ENCODE results near the gene LARP4B. TPM values are rescaled to one million over a fixed set of nuclear protein-coding genes. Genes with fewer than 3 reads are reported as not detected.

LARP4B gene
- polyA plus RNA-seq, 4 donors, result 12.4 to 52.6 (median 21.2) TPM

- Histone ChIP-seq H3K36me3 (ENCODE audit: control insufficient read depth in 3 of 3, insufficient read depth in 2 of 3, low read depth in 1 of 3, low read length in 3 of 3) (peaks cover 23 to 82% (median 35%) of the 10 kb centered on the region in 3 donors), H3K4me3 (ENCODE audit: low read depth in 1 of 3, low read length in 3 of 3) (no peak overlapping the region), H3K4me1 (ENCODE audit: control insufficient read depth in 3 of 3, insufficient read depth in 2 of 3, low read depth in 1 of 3, low read length in 2 of 3) (no peaks in the 10 kb centered on the region), H3K27me3 (ENCODE audit: control insufficient read depth in 3 of 3, insufficient read depth in 3 of 3, low read length in 3 of 3) (no peaks in the 10 kb centered on the region), H3K9me3 (ENCODE audit: control insufficient read depth in 2 of 2, insufficient read depth in 1 of 2, low read depth in 1 of 2, low read length in 1 of 2) (no peaks in the 10 kb centered on the region), H3K27ac (ENCODE audit: low read depth in 1 of 3, low read length in 2 of 3) (no peak overlapping the region)
- DNase-seq, result no peak
- FAIRE-seq, result no peak
- WGBS, 3 donors, result 91 to 96% (median 93%) methylated on average over 10 of the region's 10 CpGs
These were observed 114.5 kb downstream of the LARP4B start for GRCh38 chr10:816958-817357.

DNA sequence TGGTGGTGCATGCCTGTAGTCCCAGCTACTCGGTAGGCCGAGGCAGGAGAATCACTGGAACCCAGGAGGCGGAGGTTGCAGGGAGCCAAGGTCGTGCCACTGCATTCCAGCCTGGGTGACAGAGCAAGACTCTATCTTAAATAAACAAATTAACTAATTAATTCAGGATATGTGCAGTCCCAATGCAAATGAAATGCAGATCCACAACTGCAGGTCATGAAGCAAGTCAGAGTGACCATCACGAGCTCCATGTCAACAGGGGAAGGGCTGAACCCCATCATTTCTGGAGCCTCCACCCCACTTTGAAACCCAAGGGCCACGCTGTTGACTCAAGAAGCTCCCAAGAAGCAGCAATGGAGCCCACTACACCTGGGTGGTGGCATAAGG is 115.4 kb downstream of the LARP4B start:
- DNase-seq (no peak), FAIRE-seq (no peak)
- Histone ChIP-seq H3K4me1 (ENCODE audit: control insufficient read depth in 3 of 3, insufficient read depth in 2 of 3, low read depth in 1 of 3, low read length in 2 of 3) (no peaks in the 10 kb centered on the region), H3K27ac (ENCODE audit: low read depth in 1 of 3, low read length in 2 of 3) (no peak overlapping the region), H3K4me3 (ENCODE audit: low read depth in 1 of 3, low read length in 3 of 3) (no peak overlapping the region), H3K9me3 (ENCODE audit: control insufficient read depth in 2 of 2, insufficient read depth in 1 of 2, low read depth in 1 of 2, low read length in 1 of 2) (no peaks in the 10 kb centered on the region), H3K36me3 (ENCODE audit: control insufficient read depth in 3 of 3, insufficient read depth in 2 of 3, low read depth in 1 of 3, low read length in 3 of 3) (peaks cover 25 to 79% (median 41%) of the 10 kb centered on the region in 3 donors), H3K27me3 (ENCODE audit: control insufficient read depth in 3 of 3, insufficient read depth in 3 of 3, low read length in 3 of 3) (no peaks in the 10 kb centered on the region)
- 93 to 94% (median 93%) methylated on average over 6 of the region's 6 CpGs for WGBS, 3 donors

DNA sequence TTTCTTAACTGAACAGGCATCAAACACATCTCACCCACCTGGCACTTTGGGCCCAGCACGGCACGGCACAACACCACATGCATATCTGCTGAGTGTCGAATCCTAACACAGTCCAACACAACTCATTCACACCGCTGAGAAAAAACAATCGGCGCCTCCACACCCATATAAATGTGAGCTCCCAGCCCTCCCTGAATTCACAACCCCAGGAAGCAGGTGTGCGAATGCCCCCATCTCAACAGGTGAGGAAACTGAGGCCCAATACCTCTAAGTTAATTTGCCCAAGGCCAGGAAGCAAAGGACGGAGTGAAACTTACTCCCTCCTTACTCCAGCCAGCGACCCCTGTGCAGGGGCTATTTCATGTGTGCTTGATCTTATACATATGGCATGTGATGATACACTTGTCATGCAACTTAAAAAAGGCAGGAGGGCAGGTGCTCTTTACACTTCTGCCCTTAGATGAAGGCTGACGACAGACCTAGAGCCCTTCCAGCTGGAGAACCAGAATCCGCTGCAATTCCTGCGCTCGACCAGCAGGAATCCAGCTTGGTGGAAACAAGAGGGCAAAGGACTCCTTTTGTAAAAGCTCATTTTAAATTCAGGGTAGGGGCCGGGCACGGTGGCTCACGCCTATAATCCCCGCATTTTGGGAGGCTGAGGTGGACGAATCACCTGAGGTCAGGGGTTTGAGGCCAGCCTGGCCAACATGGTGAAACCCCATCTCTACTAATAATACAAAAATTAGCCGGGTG is 116.0 kb downstream of the LARP4B start:
- no peak for FAIRE-seq

DNA sequence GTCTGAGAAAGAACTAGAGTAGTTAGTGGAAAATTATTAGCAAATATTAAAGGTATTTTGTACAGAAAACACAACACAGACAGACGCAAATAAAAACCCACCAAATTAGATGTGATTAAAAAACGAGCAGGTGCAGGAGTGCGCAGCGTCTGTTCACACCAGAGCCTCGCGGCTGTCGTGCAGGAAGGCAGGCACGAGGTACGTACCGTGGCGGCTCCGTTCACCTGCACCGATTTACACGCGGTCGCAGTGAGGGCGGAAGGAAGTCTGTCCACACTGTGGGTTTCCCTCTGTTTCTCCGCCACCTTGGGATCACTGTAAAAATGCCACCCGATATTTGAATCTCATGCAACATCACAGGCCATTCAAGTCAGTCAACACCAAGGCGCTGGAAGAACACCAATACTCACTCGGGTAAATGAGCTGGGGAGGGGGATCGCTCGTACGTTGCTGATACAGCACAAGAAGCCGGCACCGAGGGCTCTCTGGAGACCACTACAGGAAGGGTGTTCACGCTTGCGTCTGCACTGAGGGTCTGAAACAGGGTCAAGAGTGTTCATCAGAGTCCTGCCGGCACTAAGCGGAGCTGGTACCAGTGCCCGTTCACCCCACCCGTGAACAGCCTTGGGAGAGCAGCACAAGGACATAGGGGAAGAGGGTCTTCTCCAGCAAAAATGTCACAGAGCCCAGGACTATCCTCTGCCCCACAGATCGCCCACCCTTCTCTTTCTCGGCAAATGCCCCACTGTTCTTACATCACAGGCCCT is 116.8 kb downstream of the LARP4B start:
- H3K36me3 ChIP-seq (ENCODE audit: control insufficient read depth in 3 of 3, insufficient read depth in 2 of 3, low read depth in 1 of 3, low read length in 3 of 3), result peaks cover 21 to 76% (median 44%) of the 10 kb centered on the region in 3 donors
- no peak overlapping the region for H3K27ac ChIP-seq (ENCODE audit: low read depth in 1 of 3, low read length in 2 of 3)
- H3K27me3 ChIP-seq (ENCODE audit: control insufficient read depth in 3 of 3, insufficient read depth in 3 of 3, low read length in 3 of 3), result no peaks in the 10 kb centered on the region
- no peak for DNase-seq
- 96 to 97% (median 96%) methylated on average over 34 of the region's 34 CpGs for WGBS, 3 donors
- H3K4me3 ChIP-seq (ENCODE audit: low read depth in 1 of 3, low read length in 3 of 3), result no peak overlapping the region
- H3K9me3 ChIP-seq (ENCODE audit: control insufficient read depth in 2 of 2, insufficient read depth in 1 of 2, low read depth in 1 of 2, low read length in 1 of 2), result no peaks in the 10 kb centered on the region
- FAIRE-seq, result no peak
- H3K4me1 ChIP-seq (ENCODE audit: control insufficient read depth in 3 of 3, insufficient read depth in 2 of 3, low read depth in 1 of 3, low read length in 2 of 3), result no peaks in the 10 kb centered on the region

More for the DNA sequence above, 116.0 kb downstream of the LARP4B start:
- no peak for DNase-seq
- no peak overlapping the region for H3K27ac ChIP-seq (ENCODE audit: low read depth in 1 of 3, low read length in 2 of 3)
- no peaks in the 10 kb centered on the region for H3K9me3 ChIP-seq (ENCODE audit: control insufficient read depth in 2 of 2, insufficient read depth in 1 of 2, low read depth in 1 of 2, low read length in 1 of 2)
- H3K27me3 ChIP-seq (ENCODE audit: control insufficient read depth in 3 of 3, insufficient read depth in 3 of 3, low read length in 3 of 3), result no peaks in the 10 kb centered on the region
- H3K4me3 ChIP-seq (ENCODE audit: low read depth in 1 of 3, low read length in 3 of 3), result no peak overlapping the region
- no peaks in the 10 kb centered on the region for H3K4me1 ChIP-seq (ENCODE audit: control insufficient read depth in 3 of 3, insufficient read depth in 2 of 3, low read depth in 1 of 3, low read length in 2 of 3)
- peaks cover 25 to 78% (median 43%) of the 10 kb centered on the region in 3 donors for H3K36me3 ChIP-seq (ENCODE audit: control insufficient read depth in 3 of 3, insufficient read depth in 2 of 3, low read depth in 1 of 3, low read length in 3 of 3)
- 96 to 97% (median 96%) methylated on average over 19 of the region's 19 CpGs for WGBS, 3 donors

DNA sequence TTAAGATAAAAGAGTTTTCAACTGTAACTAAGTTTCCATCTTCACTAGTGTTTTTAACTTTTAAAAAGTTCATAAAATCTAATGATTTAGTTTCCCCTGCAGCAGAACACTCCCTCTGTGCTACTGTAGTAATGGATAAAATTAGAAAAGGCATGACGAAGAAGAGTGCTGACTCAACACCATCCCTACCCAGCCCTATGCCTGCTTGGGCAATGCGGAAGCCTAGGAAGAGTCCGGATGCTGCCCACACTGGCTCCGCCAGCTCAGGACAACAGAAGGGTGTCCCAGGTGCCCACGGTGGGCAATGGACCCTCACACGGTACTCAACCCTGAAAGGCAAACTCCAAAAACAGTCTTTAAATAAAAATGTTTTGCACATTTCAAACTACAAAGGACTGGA is 118.2 kb downstream of the LARP4B start:
- 94 to 97% (median 95%) methylated on average over 6 of the region's 6 CpGs for WGBS, 3 donors
- no peak for FAIRE-seq
- no peak for DNase-seq
- Histone ChIP-seq H3K4me3 (ENCODE audit: low read depth in 1 of 3, low read length in 3 of 3) (no peak overlapping the region), H3K36me3 (ENCODE audit: control insufficient read depth in 3 of 3, insufficient read depth in 2 of 3, low read depth in 1 of 3, low read length in 3 of 3) (peaks cover 15 to 78% (median 46%) of the 10 kb centered on the region in 3 donors), H3K27me3 (ENCODE audit: control insufficient read depth in 3 of 3, insufficient read depth in 3 of 3, low read length in 3 of 3) (no peaks in the 10 kb centered on the region), H3K9me3 (ENCODE audit: control insufficient read depth in 2 of 2, insufficient read depth in 1 of 2, low read depth in 1 of 2, low read length in 1 of 2) (no peaks in the 10 kb centered on the region), H3K4me1 (ENCODE audit: control insufficient read depth in 3 of 3, insufficient read depth in 2 of 3, low read depth in 1 of 3, low read length in 2 of 3) (no peaks in the 10 kb centered on the region), H3K27ac (ENCODE audit: low read depth in 1 of 3, low read length in 2 of 3) (no peak overlapping the region)

- 94 to 96% (median 95%) methylated on average over 19 of the region's 19 CpGs for WGBS, 3 donors
- H3K9me3 ChIP-seq (ENCODE audit: control insufficient read depth in 2 of 2, insufficient read depth in 1 of 2, low read depth in 1 of 2, low read length in 1 of 2), result no peaks in the 10 kb centered on the region
- peaks cover 15 to 80% (median 49%) of the 10 kb centered on the region in 3 donors for H3K36me3 ChIP-seq (ENCODE audit: control insufficient read depth in 3 of 3, insufficient read depth in 2 of 3, low read depth in 1 of 3, low read length in 3 of 3)
- no peaks in the 10 kb centered on the region for H3K27me3 ChIP-seq (ENCODE audit: control insufficient read depth in 3 of 3, insufficient read depth in 3 of 3, low read length in 3 of 3)
- no peak overlapping the region for H3K4me3 ChIP-seq (ENCODE audit: low read depth in 1 of 3, low read length in 3 of 3)
- FAIRE-seq, result no peak
- DNase-seq, result no peak
- H3K4me1 ChIP-seq (ENCODE audit: control insufficient read depth in 3 of 3, insufficient read depth in 2 of 3, low read depth in 1 of 3, low read length in 2 of 3), result no peaks in the 10 kb centered on the region
- H3K27ac ChIP-seq (ENCODE audit: low read depth in 1 of 3, low read length in 2 of 3), result no peak overlapping the region
These were observed 118.7 kb downstream of the LARP4B start for GRCh38 chr10:812787-813186.

DNA sequence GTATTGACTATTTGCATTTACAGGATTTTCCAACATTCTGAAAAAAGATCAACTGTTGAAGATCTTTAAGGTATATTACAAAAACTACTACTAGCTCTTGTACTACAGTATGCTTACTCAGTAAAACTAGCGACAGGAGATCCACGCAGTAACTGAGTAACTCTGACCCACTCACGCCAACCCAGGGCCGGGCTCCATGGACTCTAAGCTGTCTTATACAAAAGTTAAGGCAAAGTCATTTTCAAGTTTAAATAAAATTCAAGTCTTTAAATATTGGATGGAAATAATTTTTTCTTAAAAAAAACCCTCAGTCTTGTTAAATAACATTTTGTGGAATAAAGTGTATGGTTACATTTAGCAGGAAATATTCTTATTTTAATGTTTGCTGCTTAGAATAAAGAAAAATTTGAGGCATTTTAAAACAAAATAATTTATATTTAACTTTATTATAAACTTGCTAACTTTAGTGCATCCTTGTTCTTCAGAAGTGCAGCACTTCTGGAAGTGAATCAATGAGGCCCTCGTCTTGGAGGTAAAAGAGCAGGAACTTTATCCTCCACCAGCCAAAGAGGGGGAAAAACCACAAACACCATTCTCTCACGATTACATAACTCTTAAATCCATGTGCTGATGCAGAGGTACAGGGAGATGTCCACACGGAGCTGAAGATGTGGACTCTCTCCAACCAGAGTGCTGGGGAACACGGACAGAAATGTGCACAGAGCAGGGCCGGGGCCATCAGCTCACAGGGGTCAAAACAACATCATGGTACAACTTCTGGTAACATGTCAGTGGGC is 119.9 kb downstream of the LARP4B start:
- H3K4me3 ChIP-seq (ENCODE audit: low read depth in 1 of 3, low read length in 3 of 3), result no peak overlapping the region
- WGBS, 3 donors, result 88 to 92% (median 90%) methylated on average over 9 of the region's 9 CpGs
- H3K27me3 ChIP-seq (ENCODE audit: control insufficient read depth in 3 of 3, insufficient read depth in 3 of 3, low read length in 3 of 3), result no peaks in the 10 kb centered on the region
- no peaks in the 10 kb centered on the region for H3K9me3 ChIP-seq (ENCODE audit: control insufficient read depth in 2 of 2, insufficient read depth in 1 of 2, low read depth in 1 of 2, low read length in 1 of 2)
- H3K4me1 ChIP-seq (ENCODE audit: control insufficient read depth in 3 of 3, insufficient read depth in 2 of 3, low read depth in 1 of 3, low read length in 2 of 3), result no peaks in the 10 kb centered on the region
- no peak for FAIRE-seq
- peaks cover 15 to 80% (median 46%) of the 10 kb centered on the region in 3 donors for H3K36me3 ChIP-seq (ENCODE audit: control insufficient read depth in 3 of 3, insufficient read depth in 2 of 3, low read depth in 1 of 3, low read length in 3 of 3)
- DNase-seq, result no peak
- H3K27ac ChIP-seq (ENCODE audit: low read depth in 1 of 3, low read length in 2 of 3), result no peak overlapping the region

DNA sequence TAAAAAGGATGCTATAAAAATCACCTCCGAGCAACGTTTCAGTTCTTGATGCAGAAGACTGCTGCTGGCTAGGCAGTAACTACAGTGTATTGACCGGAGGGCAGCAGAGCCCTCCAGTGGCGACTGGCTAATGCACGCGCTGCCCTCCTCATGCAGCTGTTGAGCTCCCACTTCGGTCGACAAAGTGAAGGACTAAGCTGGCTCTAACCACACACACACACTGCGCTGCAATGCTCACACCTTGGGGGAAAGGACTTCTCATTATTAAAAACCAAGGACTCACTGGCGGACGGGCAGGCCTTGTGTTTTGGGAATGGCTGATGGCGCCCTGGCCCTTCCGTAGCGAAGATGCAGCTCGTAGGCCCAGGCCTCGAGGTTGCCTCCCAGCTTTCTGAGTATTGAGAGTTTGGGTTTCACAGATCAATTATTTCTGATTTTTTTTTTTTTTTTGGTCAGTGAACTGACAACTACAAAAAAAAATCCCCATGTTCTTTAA is 121.1 kb downstream of the LARP4B start:
- peaks cover 16 to 80% (median 42%) of the 10 kb centered on the region in 3 donors for H3K36me3 ChIP-seq (ENCODE audit: control insufficient read depth in 3 of 3, insufficient read depth in 2 of 3, low read depth in 1 of 3, low read length in 3 of 3)
- peak; percentile 8 to 41 for DNase-seq
- WGBS, 3 donors, result 76 to 84% (median 83%) methylated on average over 16 of the region's 16 CpGs

More for the DNA sequence above, 121.1 kb downstream of the LARP4B start:
- Histone ChIP-seq H3K4me3 (ENCODE audit: low read depth in 1 of 3, low read length in 3 of 3) (no peak overlapping the region), H3K4me1 (ENCODE audit: control insufficient read depth in 3 of 3, insufficient read depth in 2 of 3, low read depth in 1 of 3, low read length in 2 of 3) (no peaks in the 10 kb centered on the region), H3K27ac (ENCODE audit: low read depth in 1 of 3, low read length in 2 of 3) (no peak overlapping the region), H3K9me3 (ENCODE audit: control insufficient read depth in 2 of 2, insufficient read depth in 1 of 2, low read depth in 1 of 2, low read length in 1 of 2) (no peaks in the 10 kb centered on the region), H3K27me3 (ENCODE audit: control insufficient read depth in 3 of 3, insufficient read depth in 3 of 3, low read length in 3 of 3) (no peaks in the 10 kb centered on the region)
- FAIRE-seq, result no peak
